Skeletal muscle cell (primary cell): ENCODE data around the gene TBX6.
A peak's percentile ranks its signal among the peaks of the same experiment; 100 is the strongest.

ENCODE experiments used
- DNase-seq: peaks from one replicate; pipeline ENCODE4 v3.0.0-alpha.2; 2010; ENCODE audit warnings: low read depth
- H3K4me3 ChIP-seq: 2 replicates; pipeline ENCODE4 v1.5.1; 2011; ENCODE audit warnings: low read depth, mild to moderate bottlenecking, control low read depth, low read length, moderate library complexity

Gene TBX6

DNA sequence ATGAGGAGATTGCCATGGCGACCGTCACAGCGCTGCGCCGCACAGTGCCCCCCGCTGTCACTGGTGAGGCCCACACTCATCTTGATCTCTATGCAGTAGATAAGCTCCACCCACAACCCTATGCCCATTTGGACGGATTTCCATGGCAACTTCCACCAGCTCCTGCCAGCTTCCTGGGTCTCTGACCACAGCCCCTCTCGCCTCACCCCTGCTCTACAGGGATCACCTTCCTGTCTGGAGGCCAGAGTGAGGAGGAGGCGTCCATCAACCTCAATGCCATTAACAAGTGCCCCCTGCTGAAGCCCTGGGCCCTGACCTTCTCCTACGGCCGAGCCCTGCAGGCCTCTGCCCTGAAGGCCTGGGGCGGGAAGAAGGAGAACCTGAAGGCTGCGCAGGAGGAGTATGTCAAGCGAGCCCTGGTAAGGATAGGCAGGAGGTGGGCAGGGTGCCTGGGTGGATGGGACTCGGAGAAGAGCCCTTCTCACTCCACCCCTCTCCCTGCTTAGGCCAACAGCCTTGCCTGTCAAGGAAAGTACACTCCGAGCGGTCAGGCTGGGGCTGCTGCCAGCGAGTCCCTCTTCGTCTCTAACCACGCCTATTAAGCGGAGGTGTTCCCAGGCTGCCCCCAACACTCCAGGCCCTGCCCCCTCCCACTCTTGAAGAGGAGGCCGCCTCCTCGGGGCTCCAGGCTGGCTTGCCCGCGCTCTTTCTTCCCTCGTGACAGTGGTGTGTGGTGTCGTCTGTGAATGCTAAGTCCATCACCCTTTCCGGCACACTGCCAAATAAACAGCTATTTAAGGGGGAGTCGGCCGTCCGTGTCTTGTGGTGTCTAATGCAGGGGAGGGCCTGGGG is 21.9 kb downstream of the TBX6 start:
- no peak for DNase-seq
- H3K4me3 ChIP-seq, result peak overlapping the region; percentile 17

DNA sequence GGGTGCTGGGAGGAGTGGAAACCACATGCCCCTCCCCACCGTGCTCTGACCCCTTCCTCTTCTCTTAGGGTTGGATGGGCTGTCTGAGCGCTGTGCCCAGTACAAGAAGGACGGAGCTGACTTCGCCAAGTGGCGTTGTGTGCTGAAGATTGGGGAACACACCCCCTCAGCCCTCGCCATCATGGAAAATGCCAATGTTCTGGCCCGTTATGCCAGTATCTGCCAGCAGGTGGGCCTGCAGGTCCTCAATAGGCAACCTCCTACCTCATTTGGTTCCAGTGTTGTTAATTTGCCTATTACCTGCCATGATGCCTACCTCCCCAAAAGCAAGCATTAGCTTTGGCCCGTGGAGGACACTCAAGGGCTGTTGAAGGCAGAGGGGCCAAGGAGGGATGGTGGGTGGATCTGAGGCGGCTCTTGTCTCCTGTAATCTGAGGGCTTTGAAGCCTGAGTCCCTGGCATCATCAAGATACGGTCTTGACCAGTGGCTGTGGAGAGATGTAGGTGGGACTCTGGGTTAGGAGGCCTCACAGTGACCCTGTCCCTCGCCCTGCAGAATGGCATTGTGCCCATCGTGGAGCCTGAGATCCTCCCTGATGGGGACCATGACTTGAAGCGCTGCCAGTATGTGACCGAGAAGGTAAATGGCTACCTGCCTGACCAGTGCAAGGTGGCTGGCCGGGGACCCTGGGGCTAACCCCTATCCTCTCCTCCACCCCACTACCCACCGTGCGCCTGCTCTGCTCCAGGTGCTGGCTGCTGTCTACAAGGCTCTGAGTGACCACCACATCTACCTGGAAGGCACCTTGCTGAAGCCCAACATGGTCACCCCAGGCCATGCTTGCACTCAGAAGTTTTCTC is 22.7 kb downstream of the TBX6 start:
- peak overlapping the region; percentile 24 for H3K4me3 ChIP-seq
- DNase-seq, result no peak

DNA sequence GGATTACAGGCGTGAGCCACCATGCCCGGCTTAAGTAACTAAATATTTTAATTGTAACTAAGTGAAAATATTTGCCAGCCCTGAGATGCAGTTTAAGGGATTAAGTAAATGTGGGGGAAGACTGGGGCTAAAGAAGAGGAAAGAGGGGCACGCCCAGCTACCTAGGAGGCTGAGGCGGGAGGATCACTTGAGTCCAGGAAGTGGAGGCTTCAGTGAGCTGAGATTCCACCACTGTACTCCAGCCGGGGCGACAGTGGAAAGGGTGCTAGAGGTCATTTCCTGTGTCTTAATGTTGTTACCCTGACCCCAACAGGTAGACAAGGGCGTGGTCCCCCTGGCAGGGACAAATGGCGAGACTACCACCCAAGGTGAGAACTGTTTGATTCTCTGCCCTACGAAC is 23.4 kb downstream of the TBX6 start:
- peak overlapping the region; percentile 24 for H3K4me3 ChIP-seq
- DNase-seq, result no peak

DNA sequence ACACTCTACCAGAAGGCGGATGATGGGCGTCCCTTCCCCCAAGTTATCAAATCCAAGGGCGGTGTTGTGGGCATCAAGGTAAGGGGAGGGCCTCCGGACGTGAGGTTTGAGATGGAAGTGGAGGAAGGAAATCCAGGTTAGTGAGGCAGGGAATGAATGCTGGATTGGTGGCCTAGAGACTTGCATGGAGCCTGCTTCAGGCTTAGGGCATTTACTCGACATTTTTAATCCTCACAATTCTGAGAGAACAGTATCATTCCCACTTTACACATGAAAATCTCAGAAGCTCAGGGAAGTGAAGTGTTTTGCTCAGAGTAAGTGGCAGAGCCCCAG is 24.2 kb downstream of the TBX6 start:
- H3K4me3 ChIP-seq, result peak overlapping the region; percentile 98
- DNase-seq, result no peak

DNA sequence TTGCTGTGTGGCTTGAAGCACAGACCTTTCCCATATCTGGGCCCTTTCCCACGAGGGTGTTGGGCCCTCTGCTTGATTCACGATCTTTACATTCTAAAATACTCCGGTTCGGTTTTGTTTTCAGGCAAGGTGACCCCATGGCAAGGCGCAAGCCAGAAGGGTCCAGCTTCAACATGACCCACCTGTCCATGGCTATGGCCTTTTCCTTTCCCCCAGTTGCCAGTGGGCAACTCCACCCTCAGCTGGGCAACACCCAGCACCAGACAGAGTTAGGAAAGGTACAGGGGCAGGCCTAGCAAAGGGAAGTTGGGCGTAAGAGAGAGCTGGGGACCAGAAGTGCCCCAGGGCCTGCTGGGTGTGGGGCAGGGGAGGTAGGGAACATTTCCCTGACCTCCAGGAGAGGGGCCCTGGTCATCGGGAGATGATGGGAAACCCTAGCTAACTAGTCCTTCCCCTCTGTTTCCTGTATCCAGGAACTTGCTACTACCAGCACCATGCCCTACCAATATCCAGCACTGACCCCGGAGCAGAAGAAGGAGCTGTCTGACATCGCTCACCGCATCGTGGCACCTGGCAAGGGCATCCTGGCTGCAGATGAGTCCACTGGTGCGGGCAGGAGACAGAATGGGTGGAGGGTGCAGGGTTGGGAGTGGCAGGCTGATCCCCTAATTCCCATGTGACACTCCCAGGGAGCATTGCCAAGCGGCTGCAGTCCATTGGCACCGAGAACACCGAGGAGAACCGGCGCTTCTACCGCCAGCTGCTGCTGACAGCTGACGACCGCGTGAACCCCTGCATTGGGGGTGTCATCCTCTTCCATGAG is 24.8 kb downstream of the TBX6 start:
- DNase-seq, result no peak

DNA sequence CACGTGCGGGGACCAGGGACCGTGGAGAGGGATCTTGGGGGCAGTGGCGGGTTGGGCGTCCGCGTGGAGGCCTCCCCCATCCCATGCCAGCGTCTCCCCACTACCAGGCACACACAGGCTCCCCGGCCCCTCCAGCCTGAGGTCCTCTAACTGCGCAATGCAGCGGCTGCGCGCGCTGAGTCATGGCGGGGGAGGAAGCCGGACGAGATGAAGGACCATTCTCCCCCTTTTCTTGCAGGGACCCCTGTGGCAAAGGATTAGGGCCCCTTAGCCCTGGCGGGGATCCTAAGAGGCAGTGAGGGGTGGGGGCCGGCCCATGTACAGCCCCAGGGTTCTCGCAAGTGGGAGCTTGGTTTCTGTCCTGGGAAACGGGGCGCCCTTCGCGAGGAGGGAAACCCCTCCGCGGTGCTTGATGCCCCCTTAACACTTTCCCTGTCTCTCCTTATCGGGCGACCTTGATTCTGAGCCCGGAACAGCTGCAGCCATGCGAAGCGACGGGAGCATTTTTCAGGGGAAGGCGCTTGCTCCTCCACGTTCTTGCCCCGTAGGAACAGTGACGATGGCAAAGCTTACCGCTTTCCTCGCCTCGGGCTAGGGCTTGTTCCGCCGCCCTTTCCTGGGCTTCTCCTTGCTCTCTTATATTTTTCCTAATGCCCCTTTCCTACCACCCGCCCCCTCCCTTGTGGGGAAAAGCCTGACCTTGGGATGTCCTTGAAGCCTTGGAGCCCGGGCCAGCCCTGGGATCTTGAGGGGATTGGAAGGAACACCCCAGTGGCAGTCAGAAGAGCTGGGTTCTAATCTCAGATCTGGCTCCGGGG is 25.6 kb downstream of the TBX6 start:
- no peak for DNase-seq
- peak overlapping the region; percentile 98 for H3K4me3 ChIP-seq

More for the DNA sequence above, 24.8 kb downstream of the TBX6 start:
- peak overlapping the region; percentile 98 for H3K4me3 ChIP-seq

DNA sequence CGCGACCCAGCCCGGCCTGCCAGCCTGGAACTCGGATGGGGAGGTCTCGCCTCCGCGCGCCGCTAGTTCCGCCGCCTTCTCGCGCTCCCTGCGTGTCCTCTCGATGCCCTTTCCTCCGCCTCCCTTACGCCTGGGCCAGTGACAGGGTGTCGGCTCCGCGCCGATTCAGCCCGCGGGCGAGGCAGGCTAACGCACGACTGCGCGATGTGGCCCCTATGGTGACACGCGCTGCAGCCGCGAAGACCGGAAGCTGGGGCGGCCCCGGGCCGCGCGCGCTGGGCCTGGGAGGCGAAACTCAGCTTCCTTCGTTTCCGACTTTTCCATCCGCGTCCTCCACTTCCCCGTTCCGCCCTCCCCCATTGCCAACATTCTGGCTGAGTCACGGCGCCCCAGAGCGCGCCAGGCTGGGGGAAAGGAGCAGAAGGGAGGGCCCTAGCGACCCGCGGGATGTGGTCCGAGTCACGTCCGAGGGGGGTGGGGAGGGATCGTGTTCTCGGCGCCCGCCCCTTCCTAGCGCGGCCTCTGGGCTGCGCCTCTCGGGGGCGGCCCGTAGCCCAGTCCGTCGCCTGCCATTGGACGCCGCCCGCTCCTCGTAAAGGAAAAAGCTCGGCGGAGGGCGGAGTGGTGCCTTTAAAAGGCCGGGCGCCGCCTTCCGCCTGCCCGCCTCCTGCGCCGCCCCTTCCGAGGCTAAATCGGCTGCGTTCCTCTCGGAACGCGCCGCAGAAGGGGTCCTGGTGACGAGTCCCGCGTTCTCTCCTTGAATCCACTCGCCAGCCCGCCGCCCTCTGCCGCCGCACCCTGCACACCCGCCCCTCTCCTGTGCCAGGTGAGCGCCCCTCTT is 26.4 kb downstream of the TBX6 start, which contains the start of gene ALDOA:
ALDOA (plus strand) TSS at position 659 of the 841 bp plus-strand sequence. CDS start 1,138 bp downstream, outside the sequence.
- H3K4me3 ChIP-seq, result peak within 1 kb of the TSS; percentile 98
- peak; percentile 98 for DNase-seq

DNA sequence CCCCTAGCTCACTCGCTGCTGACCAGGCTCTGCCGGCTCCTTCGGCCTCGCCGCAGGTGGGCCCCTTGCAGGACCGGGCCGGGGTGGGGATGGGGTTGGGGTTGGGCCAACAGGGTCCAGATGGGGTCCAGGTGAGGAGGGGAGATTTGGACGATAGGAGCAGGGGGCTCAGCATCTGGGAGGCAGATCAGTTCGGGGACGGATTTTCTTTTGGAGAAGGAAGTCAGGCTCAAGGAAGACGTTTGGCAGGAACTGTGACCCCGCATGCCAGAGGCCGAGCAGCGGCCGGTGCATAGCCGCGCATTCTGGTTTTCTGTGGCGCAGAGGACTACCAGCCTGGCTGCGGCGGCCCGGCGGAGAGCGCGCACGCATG is 27.0 kb downstream of the TBX6 start:
- peak overlapping the region; percentile 98 for H3K4me3 ChIP-seq
- no peak for DNase-seq

DNA sequence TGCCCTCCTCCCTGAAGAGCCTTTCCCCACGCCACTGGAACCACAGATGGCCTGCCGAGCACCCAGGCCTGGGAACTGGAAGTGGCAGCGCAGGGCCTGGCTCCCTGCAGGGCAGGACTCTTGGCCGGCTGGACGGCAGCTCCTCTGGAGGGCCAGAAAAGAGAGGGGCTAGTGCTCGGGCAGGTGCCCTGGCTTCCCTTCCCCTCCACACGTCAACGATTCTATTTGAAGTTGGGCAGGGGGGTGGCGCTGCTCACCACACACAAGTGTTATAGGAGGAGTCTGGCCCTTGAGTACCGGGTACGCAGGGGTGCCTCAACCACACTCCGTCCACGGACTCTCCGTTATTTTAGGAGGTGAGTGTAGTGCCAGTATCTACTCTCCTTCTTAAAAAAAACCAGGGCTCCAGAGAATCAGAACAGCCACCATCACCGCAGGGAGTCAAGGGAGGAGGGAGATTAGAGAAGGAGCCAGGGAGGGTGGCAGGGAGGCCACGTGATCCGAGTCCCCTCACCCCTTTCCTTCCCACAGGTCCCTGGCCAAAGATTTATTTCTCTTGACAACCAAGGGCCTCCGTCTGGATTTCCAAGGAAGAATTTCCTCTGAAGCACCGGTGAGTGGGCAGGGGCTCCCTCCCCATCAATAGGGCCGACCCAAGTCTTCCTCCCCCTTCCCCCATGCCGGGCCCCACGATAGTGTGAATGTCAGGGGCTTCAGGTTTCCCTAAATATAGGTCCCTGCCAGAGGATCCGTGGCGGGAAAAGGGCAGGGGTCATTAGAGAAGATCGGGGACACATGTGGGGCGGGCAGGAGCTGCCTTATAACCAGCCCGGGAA is 27.6 kb downstream of the TBX6 start:
- H3K4me3 ChIP-seq, result peak overlapping the region; percentile 98
- no peak for DNase-seq

DNA sequence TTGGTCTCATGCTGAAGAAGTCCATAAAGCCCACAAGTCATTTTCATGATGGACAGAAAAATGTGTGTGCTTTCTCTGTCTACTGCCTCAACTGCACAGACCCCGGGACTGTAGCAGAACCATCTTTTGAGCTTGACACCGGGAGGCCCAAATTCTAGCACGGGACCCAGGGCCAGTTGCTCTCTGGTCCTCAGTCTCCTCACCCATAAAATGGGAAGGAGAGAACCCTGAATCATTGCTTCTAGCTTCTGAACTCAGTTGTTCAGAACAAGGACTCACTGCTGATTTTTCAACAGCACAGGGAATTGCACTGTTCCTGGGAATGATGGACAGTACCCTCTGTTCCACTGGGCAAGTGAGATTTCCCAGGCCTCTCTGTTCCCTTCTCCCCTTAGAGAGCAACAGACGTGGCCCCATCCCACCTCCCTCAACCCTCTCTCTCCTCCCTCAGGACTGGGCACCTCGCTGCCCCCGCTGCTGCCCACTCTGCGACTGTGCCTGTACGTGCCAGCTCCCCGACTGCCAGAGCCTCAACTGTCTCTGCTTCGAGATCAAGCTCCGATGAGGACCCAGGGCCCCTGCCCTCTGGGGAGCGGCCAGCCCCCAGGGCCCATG is 28.3 kb downstream of the TBX6 start:
- peak overlapping the region; percentile 98 for H3K4me3 ChIP-seq
- no peak for DNase-seq

DNA sequence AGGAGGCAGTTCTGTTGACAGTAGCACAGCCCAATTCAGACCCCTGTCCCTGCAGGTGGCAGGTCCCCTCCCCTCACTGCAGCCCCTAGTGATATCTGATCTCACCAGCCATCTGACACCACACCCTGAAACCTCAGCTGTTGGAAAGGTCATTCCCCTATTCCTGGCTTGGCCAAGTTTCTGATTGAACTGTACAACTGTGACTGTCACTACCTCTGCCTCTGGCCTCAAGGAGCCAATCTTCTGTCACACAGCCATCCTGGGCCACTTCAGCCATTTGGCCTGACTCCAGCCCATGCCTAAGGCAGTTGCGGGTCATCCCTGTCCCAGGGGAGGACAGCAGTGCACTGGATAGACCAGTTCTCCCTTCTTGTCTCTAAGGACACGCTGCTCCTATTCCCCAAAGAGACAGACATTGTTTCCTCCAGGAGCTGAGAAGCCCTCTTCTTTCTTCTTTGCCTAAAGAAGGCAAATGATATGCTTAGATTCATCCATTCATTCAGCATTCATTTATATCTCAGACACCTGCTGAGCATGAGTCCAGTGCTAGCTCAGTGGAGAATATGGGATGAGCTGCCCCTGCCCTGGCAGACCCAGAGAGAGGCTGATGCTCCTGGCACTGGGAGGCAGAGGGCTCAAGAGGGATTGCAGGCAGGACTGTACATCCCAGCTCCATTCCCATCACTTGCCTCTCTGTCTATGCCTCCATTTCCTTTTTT is 30.7 kb downstream of the TBX6 start:
- no peak for DNase-seq
- no peak overlapping the region for H3K4me3 ChIP-seq

DNA sequence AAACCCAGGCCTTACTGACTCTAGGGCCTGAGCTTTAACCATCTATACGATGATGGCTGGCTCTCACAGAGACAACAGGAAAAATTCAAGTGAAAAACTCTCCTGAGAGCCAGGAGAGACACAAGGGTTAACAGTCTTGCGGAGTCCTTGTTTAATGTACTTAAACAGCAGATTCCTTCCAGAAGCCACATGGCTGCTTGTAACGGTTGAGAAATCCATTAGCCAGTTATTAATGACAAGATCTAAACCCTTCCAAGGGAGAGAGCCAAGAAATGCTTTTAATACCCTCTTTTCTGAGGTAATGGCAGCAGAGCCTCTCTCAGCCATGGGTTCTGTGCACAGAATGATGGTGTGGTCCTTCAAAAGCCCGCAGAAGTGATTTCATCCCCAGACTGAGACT is 31.4 kb downstream of the TBX6 start:
- no peak for DNase-seq
- no peak overlapping the region for H3K4me3 ChIP-seq

DNA sequence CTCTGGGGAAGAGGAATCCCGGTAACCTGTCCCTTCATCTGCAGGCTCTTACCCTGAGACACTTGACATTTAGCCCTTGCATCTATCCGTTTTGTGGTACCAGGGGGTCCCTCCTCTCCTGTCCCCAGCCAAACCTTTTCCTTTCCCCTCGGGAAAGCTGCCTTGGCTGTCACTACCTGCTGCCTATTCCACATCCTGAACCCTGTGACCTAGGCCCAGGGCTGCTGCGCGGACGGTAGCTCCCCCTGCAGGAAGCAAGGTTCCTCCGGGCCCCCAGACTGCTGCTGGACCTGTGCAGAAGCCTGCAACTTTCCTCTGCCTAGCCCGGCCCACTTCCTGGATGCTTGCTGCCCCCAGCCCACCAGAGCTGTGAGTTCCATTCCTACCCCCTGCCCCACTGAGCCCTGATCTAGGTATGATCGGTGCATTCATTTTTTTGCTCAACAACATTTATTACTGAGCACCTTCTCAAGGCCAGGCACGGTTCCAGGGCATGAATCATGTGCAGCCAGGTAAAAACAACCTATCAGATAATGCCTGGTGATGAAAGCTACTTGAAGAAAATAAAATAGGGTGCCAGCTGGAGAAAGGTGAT is 36.7 kb downstream of the TBX6 start:
- no peak overlapping the region for H3K4me3 ChIP-seq
- DNase-seq, result no peak

DNA sequence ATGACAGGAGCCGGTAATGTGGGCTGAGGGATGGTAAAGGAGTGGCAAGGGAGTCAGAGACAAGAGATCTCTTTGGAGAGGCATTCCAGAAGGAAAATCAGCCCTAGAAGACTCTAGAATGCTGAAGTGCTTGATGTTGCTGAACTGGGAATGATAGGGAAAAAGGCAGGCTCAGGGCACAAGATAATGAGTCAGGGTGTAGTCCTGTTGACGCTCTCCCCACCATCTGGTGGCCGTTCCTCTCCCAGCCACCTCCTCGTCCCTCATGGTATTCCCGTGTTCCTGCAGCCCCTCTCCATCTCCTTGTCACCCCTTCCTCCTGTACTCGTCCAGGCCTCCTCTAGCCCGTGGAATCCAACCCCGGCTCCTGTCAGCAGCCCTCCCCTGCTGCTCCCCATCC is 37.3 kb downstream of the TBX6 start:
- no peak overlapping the region for H3K4me3 ChIP-seq

DNA sequence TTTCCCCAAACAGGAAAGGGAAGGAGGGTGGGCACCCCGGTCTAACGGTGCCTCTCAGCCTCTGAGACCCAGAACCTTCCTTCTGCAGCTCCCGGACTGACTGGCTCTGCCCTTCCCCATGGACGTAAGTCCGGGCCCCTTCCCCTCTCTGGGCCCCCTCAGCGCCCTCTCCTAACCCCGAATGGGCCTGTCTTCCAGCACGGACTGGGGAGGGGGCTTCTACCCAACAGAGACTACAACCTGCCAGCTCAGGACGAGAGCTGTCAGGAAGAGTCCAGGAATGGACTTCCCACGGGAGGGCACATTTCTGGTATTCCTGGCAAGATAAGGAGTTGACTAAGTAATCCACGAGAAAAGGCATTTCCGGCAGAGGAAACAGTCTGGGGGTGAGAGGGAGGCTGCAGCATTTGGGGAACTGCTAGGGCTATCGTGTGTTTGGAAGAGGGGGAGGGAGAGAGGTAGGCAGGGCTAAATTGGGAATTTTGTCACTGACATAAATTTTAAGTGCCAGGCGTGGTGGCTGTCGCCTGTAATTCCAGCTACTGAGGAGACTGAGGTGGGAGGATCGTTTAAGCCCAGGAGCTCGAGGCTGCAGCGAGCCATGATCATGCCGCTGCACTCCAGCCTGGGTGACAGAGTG is 38.2 kb downstream of the TBX6 start:
- peak overlapping the region; percentile 76 for H3K4me3 ChIP-seq
- DNase-seq, result no peak

More for the DNA sequence above, 37.3 kb downstream of the TBX6 start:
- DNase-seq, result no peak
